GM12878 (cell line): ENCODE data around the gene MGME1. TPM values are rescaled to one million over a fixed set of nuclear protein-coding genes. Genes with fewer than 3 reads are reported as not detected.

Experiments used
- ATAC-seq: fragments of 200-7000 bp; cut with Tn5 transposase; 3 replicates; pipeline ENCODE4 v1.9.1; 2020; ENCODE audit warnings: mild to moderate bottlenecking, moderate library complexity
- BruUV-seq: library from RNA; stranded (reverse); fragments of 400-500 nt; replicated peaks from 2 replicates; lab custom pipeline; 2021; lab: Mats Ljungman, UMichigan
- CTCF ChIA-PET: fragments of 300-600 bp; sonication (Branson Sonifier 250); formaldehyde crosslinking; extraction: SDS; loops from one replicate; lab custom pipeline; 2021; ENCODE audit warnings: inconsistent platforms; lab: Yijun Ruan, JAX
- POLR2A ChIA-PET: fragments of 350-600 bp; formaldehyde crosslinking; extraction: SDS; loops from one replicate; lab custom pipeline; 2021; ENCODE audit warnings: inconsistent platforms; lab: Charles Lee
- RAD21 ChIA-PET: fragments of 300-600 bp; sonication (Branson Sonifier 250); formaldehyde crosslinking; loops from one replicate; lab custom pipeline; 2023; ENCODE audit warnings: antibody characterized with exemption; ENCODE audit not compliant: unreplicated experiment; lab: Charles Lee
- SMC1A ChIA-PET: fragments of 300-600 bp; sonication (Branson Sonifier 250); formaldehyde crosslinking; loops from one replicate; lab custom pipeline; 2023; ENCODE audit not compliant: unreplicated experiment, uncharacterized antibody; lab: Charles Lee
- DNase-seq: peaks from one replicate; pipeline ENCODE4 v3.0.0-alpha.2; 2011; ENCODE audit warnings: low read depth, low spot score
- FAIRE-seq: peaks from 3 replicates; lab custom pipeline; 2011; peaks lifted over from hg19 to GRCh38; lab: Jason Lieb, UNC
- H2AFZ ChIP-seq: 2 replicates; pipeline ENCODE4 v1.6.0; 2011; ENCODE audit warnings: low read depth, low read length, control low read depth; ENCODE audit not compliant: control insufficient read depth
- H3K27ac ChIP-seq: 2 replicates; pipeline ENCODE4 v1.5.1; 2011; ENCODE audit warnings: control low read depth; ENCODE audit not compliant: control insufficient read depth, insufficient read depth
- H3K27me3 ChIP-seq, 2 experiments: replicated peaks in 1 of 2; 2 replicates each; pipeline versions ENCODE4 v1.6.0 to v1.6.1; 2011; ENCODE audit warnings: low read length in 1 of 2; ENCODE audit not compliant: control insufficient read depth in 2 of 2, insufficient read depth in 2 of 2
- H3K36me3 ChIP-seq, 2 experiments: 2 replicates each; pipeline ENCODE4 v1.5.1; 2011; ENCODE audit warnings: low read length in 1 of 2; ENCODE audit not compliant: control insufficient read depth in 2 of 2, insufficient read depth in 2 of 2
- H3K4me1 ChIP-seq: 2 replicates; pipeline ENCODE4 v1.6.1; 2011; ENCODE audit warnings: mild to moderate bottlenecking, low read length, moderate library complexity, mixed read lengths; ENCODE audit not compliant: control insufficient read depth, insufficient read depth
- H3K4me2 ChIP-seq: 2 replicates; pipeline ENCODE4 v1.6.0; 2011; ENCODE audit warnings: control low read depth; ENCODE audit not compliant: control insufficient read depth, insufficient read depth
- H3K4me3 ChIP-seq: fragments of 200-600 bp; sonication (generic); 2 replicates; pipeline ENCODE4 v1.5.1; 2016
- H3K79me2 ChIP-seq: 2 replicates; pipeline ENCODE4 v1.6.0; 2011; ENCODE audit warnings: low read length; ENCODE audit not compliant: control insufficient read depth, insufficient read depth
- H3K9ac ChIP-seq: 2 replicates; pipeline ENCODE4 v1.8.0; 2011; ENCODE audit warnings: low read length, control low read depth, mixed read lengths; ENCODE audit not compliant: control insufficient read depth, insufficient read depth
- H3K9me3 ChIP-seq: replicated peaks from 3 replicates; pipeline ENCODE4 v1.5.1; 2011; ENCODE audit warnings: mild to moderate bottlenecking, low read length; ENCODE audit not compliant: control insufficient read depth, insufficient read depth
- H4K20me1 ChIP-seq: 2 replicates; pipeline ENCODE4 v1.6.0; 2011; ENCODE audit not compliant: control insufficient read depth, insufficient read depth
- ASH2L ChIP-seq: fragments of 300-600, 200-600 bp; sonication (generic); IDR thresholded peaks from 2 replicates; pipeline ENCODE4 v1.6.1; 2017; ENCODE audit warnings: low read depth, mild to moderate bottlenecking, borderline replicate concordance
- BCL11A ChIP-seq: IDR thresholded peaks from 2 replicates; pipeline ENCODE4 v1.6.1; 2011; ENCODE audit warnings: low read depth, low read length
- CUX1 ChIP-seq: IDR thresholded peaks from 2 replicates; pipeline ENCODE4 v1.6.1; 2012; ENCODE audit warnings: improper control_type of control experiment, low read depth, low read length; ENCODE audit not compliant: insufficient replicate concordance
- HDAC2 ChIP-seq: fragments of 200-600 bp; sonication (generic); IDR thresholded peaks from 2 replicates; pipeline ENCODE4 v1.6.1; 2017
- IKZF2 ChIP-seq, 2 experiments: fragments of 450-650 bp; IDR thresholded peaks; 2 replicates each; pipeline ENCODE4 v1.6.1; 2017; ENCODE audit warnings: mild to moderate bottlenecking in 2 of 2, moderate library complexity in 2 of 2
- KLF5 ChIP-seq: fragments of 450-650 bp; IDR thresholded peaks from 2 replicates; pipeline ENCODE4 v1.6.1; 2014; ENCODE audit warnings: mild to moderate bottlenecking; ENCODE audit not compliant: partially characterized antibody
- SIX5 ChIP-seq: IDR thresholded peaks from 2 replicates; pipeline ENCODE4 v1.6.1; 2011; ENCODE audit warnings: mild to moderate bottlenecking, low read depth, low read length, moderate library complexity; ENCODE audit not compliant: severe bottlenecking
- STAT3 ChIP-seq: IDR thresholded peaks from 2 replicates; pipeline ENCODE4 v1.6.1; 2011; ENCODE audit warnings: low read depth, low read length, improper control_type of control experiment
- USF1 ChIP-seq: IDR thresholded peaks from 2 replicates; pipeline ENCODE4 v1.6.1; 2011; ENCODE audit warnings: borderline replicate concordance, low read depth, mild to moderate bottlenecking, moderate library complexity, mixed read lengths, low read length; ENCODE audit not compliant: insufficient read depth; ENCODE audit errors: extremely low read length
- ZBED1 ChIP-seq: IDR thresholded peaks from 2 replicates; pipeline ENCODE4 v1.6.1; 2016; ENCODE audit warnings: borderline replicate concordance
- ZNF384 ChIP-seq: IDR thresholded peaks from 2 replicates; pipeline ENCODE4 v1.6.1; 2012; ENCODE audit warnings: low read depth, mild to moderate bottlenecking, low read length, improper control_type of control experiment, borderline replicate concordance
- WGBS: methylation state at CpG from one replicate; pipeline ENCODE4 v1.1.6; 2016; ENCODE audit warnings: low lambda C conversion rate; ENCODE audit not compliant: insufficient replicate concordance, insufficient coverage; ENCODE audit errors: missing lambda C conversion rate; 5-methylcytosine and 5-hydroxymethylcytosine counted together
- in situ Hi-C: fragments of 300-500 bp; cut with MboI; formaldehyde crosslinking; loops from 9 replicates; pipeline ENCODE4 v1.14.3; 2018; ENCODE audit warnings: mixed read lengths
- intact Hi-C: fragments of 100-400 bp; cut with micrococcal nuclease; formaldehyde crosslinking; loops from one replicate; pipeline ENCODE4 v1.14.2; 2022; ENCODE audit not compliant: unreplicated experiment
- polyA plus RNA-seq, 11 experiments: library from polyadenylated mRNA; depleted of rRNA in 4 of 11; unstranded in 6 of 11; stranded (reverse) in 5 of 11; fragments of >200 nt; fragmentation: Nextera tagmentation in 4 of 11; fragmentation: Illumina TruSeq in 1 of 11; extraction: Ambion mirVana in 4 of 11; extraction: Trizol in 1 of 11; gene quantifications; 1 replicate in 1 of 11; 2 replicates in 10 of 11; pipeline versions ENCODE4 v1.2.1 to v1.2.3, GENCODE V29; 2011 to 2016; ENCODE audit warnings: inconsistent platforms in 2 of 11, missing spikeins in 2 of 11, low read depth in 1 of 11
- total RNA-seq, 4 experiments: library from RNA; depleted of rRNA in 3 of 4; stranded (reverse); fragments of >200 nt in 3 of 4; fragmentation: Illumina TruSeq in 1 of 4; extraction: Trizol in 1 of 4; gene quantifications; 2 replicates each; pipeline versions ENCODE4 v1.2.1 to v1.2.3, GENCODE V29; 2013 to 2021
- TF ChIP-seq, protein P1 (sequence below): fragments of 450-650 bp; formaldehyde crosslinking; IDR thresholded peaks from 2 replicates; pipeline ENCODE4 v1.4.0; 2020; ENCODE audit warnings: mild to moderate bottlenecking, moderate library complexity
- TF ChIP-seq, protein P2 (sequence below): IDR thresholded peaks from 2 replicates; pipeline ENCODE4 v1.6.1; 2012; ENCODE audit warnings: low read length, inconsistent platforms

The MGME1 gene
- total and polyA plus RNA-seq, 10 of the 15 experiments (the other 5 are each of a cell fraction or from before 2014, with no cell fraction given): 13.4 to 44.8 (median 30.6) TPM

GRCh38 chr20:17961587-17961940, 7.3 kb upstream of the MGME1 start:
- in situ Hi-C loops (no loop called here), intact Hi-C loops (no loop called here)
- FAIRE-seq (no peak), ATAC-seq (no peak), DNase-seq (no peak)
- ChIA-PET SMC1A (interaction anchor here (1.0 to 4.3 kb wide), 4 partner anchors 8 to 66 kb away, joined by 3 to 41 read pairs (median 10); partner anchors contain the start of genes MGME1 and SNX5), POLR2A (interaction anchor here (1.1 to 2.4 kb wide), 3 partner anchors 10 to 44 kb away, joined by 4 to 10 read pairs (median 5); no protein-coding TSS in a partner anchor), RAD21 (interaction anchor here (0.7 kb wide), 1 partner anchor 82 kb away, joined by 3 read pairs; no protein-coding TSS in a partner anchor), CTCF (interaction anchor here (1.2 to 2.1 kb wide), 3 partner anchors 9 to 23 kb away, joined by 4 to 8 read pairs (median 5); no protein-coding TSS in a partner anchor)
- Histone ChIP-seq H3K27ac (peak overlapping the region; percentile 55), H3K9me3 (no peaks in the 10 kb centered on the region), H3K4me2 (peak overlapping the region; percentile 81), H3K79me2 (peaks cover 100% of the 10 kb centered on the region), H3K36me3 (peaks cover 1 to 8% of the 10 kb centered on the region in 2 experiments; a peak in 1 of 4 replicates), H4K20me1 (peaks cover 7% of the 10 kb centered on the region), H3K4me1 (peaks cover 34% of the 10 kb centered on the region), H2AFZ (no peak overlapping the region), H3K4me3 (peak overlapping the region; percentile 86), H3K27me3 (no peaks in the 10 kb centered on the region), H3K9ac (peak overlapping the region; percentile 46; the same call in 1 of the 2 replicates)
- 0% methylated on average over 1 of the region's 1 CpG for WGBS
- no TSS peak for BruUV-seq
- no peak for TF ChIP-seq ZNF384
- no peak for TF ChIP-seq IKZF2 (IDR thresholded peaks at IDR 0.05)
- TF ChIP-seq SIX5: no peak
- TF ChIP-seq STAT3: no peak
- TF ChIP-seq ZBED1: no peak
- TF ChIP-seq CUX1: no peak
- TF ChIP-seq ASH2L: no peak
- no peak for TF ChIP-seq HDAC2
- TF ChIP-seq, protein P1, sequence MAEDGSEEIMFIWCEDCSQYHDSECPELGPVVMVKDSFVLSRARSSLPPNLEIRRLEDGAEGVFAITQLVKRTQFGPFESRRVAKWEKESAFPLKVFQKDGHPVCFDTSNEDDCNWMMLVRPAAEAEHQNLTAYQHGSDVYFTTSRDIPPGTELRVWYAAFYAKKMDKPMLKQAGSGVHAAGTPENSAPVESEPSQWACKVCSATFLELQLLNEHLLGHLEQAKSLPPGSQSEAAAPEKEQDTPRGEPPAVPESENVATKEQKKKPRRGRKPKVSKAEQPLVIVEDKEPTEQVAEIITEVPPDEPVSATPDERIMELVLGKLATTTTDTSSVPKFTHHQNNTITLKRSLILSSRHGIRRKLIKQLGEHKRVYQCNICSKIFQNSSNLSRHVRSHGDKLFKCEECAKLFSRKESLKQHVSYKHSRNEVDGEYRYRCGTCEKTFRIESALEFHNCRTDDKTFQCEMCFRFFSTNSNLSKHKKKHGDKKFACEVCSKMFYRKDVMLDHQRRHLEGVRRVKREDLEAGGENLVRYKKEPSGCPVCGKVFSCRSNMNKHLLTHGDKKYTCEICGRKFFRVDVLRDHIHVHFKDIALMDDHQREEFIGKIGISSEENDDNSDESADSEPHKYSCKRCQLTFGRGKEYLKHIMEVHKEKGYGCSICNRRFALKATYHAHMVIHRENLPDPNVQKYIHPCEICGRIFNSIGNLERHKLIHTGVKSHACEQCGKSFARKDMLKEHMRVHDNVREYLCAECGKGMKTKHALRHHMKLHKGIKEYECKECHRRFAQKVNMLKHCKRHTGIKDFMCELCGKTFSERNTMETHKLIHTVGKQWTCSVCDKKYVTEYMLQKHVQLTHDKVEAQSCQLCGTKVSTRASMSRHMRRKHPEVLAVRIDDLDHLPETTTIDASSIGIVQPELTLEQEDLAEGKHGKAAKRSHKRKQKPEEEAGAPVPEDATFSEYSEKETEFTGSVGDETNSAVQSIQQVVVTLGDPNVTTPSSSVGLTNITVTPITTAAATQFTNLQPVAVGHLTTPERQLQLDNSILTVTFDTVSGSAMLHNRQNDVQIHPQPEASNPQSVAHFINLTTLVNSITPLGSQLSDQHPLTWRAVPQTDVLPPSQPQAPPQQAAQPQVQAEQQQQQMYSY (CRISPR knock-in tag): no peak
- TF ChIP-seq USF1: no peak
- no peak for TF ChIP-seq BCL11A
- TF ChIP-seq, protein P2, sequence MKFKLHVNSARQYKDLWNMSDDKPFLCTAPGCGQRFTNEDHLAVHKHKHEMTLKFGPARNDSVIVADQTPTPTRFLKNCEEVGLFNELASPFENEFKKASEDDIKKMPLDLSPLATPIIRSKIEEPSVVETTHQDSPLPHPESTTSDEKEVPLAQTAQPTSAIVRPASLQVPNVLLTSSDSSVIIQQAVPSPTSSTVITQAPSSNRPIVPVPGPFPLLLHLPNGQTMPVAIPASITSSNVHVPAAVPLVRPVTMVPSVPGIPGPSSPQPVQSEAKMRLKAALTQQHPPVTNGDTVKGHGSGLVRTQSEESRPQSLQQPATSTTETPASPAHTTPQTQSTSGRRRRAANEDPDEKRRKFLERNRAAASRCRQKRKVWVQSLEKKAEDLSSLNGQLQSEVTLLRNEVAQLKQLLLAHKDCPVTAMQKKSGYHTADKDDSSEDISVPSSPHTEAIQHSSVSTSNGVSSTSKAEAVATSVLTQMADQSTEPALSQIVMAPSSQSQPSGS: no peak
- TF ChIP-seq KLF5: no peak
